OCI-LY7 (cell line): ENCODE measurements around the gene SLIRP.

ENCODE experiments used
- EZH2phosphoT487 ChIP-seq: fragments of 200-600 bp; sonication (generic); IDR thresholded peaks from 2 replicates; pipeline ENCODE4 v1.6.1; 2018; ENCODE audit warnings: low read depth, borderline replicate concordance, mild to moderate bottlenecking, mixed run types, antibody characterized with exemption, low read length, moderate library complexity, mixed read lengths
- TF ChIP-seq, protein P1 (sequence below): fragments of 200-600 bp; sonication (generic); conservative IDR thresholded peaks from 2 replicates; pipeline ENCODE4 v1.5.1; 2014; ENCODE audit warnings: mild to moderate bottlenecking, antibody characterized with exemption, low read length, moderate library complexity, mixed read lengths

DNA sequence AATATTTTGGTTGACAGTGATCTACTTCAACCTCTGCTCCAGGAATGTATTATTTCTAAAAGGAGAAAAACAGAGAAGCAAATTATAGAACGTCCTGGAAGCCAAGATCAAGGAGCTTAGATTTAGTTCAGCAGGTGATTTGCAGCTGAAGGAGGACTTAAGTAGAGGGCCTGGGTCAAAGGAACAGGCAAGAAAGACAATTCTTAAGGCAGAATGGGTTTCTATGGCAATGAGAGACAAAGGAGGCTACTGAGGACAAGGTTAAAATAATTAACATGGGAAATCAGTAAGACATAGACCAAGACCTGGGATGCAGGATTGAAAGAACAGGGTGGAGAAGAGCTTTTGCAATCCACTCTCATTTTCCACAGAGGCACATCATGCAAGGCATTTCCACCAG lies 55.4 kb downstream of the SLIRP start:
- no peak for TF ChIP-seq EZH2phosphoT487
- TF ChIP-seq, protein P1, sequence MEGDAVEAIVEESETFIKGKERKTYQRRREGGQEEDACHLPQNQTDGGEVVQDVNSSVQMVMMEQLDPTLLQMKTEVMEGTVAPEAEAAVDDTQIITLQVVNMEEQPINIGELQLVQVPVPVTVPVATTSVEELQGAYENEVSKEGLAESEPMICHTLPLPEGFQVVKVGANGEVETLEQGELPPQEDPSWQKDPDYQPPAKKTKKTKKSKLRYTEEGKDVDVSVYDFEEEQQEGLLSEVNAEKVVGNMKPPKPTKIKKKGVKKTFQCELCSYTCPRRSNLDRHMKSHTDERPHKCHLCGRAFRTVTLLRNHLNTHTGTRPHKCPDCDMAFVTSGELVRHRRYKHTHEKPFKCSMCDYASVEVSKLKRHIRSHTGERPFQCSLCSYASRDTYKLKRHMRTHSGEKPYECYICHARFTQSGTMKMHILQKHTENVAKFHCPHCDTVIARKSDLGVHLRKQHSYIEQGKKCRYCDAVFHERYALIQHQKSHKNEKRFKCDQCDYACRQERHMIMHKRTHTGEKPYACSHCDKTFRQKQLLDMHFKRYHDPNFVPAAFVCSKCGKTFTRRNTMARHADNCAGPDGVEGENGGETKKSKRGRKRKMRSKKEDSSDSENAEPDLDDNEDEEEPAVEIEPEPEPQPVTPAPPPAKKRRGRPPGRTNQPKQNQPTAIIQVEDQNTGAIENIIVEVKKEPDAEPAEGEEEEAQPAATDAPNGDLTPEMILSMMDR = no peak
